ENCODE data around the gene KIF2C. TPM values are rescaled to one million over a fixed set of nuclear protein-coding genes. Genes with fewer than 3 reads are reported as not detected.
"Not testable (repeated sequence)": the region's sequence is repeated elsewhere in the genome, so short reads cannot be mapped to it uniquely, and the experiment has no call there.

Gene KIF2C
- polyA plus RNA-seq, 4 donors, result 24.6 to 27.5 (median 26.3) TPM

GRCh38 chr1:44766421-44766820 lies 26.8 kb downstream of the KIF2C start:
- DNase-seq (ENCODE audit: low read depth in 4 of 4, low spot score in 2 of 4), result not testable (repeated sequence)

GRCh38 chr1:44775078-44775929 lies 35.7 kb downstream of the KIF2C start, which contains the start of gene RPS8:
RPS8 (plus strand) TSS chr1:44775540; CDS start chr1:44775597, 57 bp downstream.
- DNase-seq (ENCODE audit: low read depth in 4 of 4, low spot score in 2 of 4), result peak; percentile 85 to 95 (median 93)

GRCh38 chr1:44775930-44776729 lies 36.5 kb downstream of the KIF2C start:
- DNase-seq (ENCODE audit: low read depth in 4 of 4, low spot score in 2 of 4), result no peak

GRCh38 chr1:44776730-44777068 lies 37.1 kb downstream of the KIF2C start:
- DNase-seq (ENCODE audit: low read depth in 4 of 4, low spot score in 2 of 4), result no peak

GRCh38 chr1:44777547-44777946 lies 37.9 kb downstream of the KIF2C start:
- no peak for DNase-seq (ENCODE audit: low read depth in 4 of 4, low spot score in 2 of 4)

GRCh38 chr1:44777969-44778635 lies 38.5 kb downstream of the KIF2C start:
- DNase-seq (ENCODE audit: low read depth in 4 of 4, low spot score in 2 of 4), result no peak

GRCh38 chr1:44778705-44779576 lies 39.3 kb downstream of the KIF2C start:
- DNase-seq (ENCODE audit: low read depth in 4 of 4, low spot score in 2 of 4), result no peak

GRCh38 chr1:44780583-44781121 lies 41.0 kb downstream of the KIF2C start:
- DNase-seq (ENCODE audit: low read depth in 4 of 4, low spot score in 2 of 4), result no peak

- no peak for DNase-seq (ENCODE audit: low read depth in 4 of 4, low spot score in 2 of 4)
These were observed 44.1 kb downstream of the KIF2C start for GRCh38 chr1:44783697-44784093.

- no peak for DNase-seq (ENCODE audit: low read depth in 4 of 4, low spot score in 2 of 4)
These were observed 44.7 kb downstream of the KIF2C start for GRCh38 chr1:44784094-44785028.

- DNase-seq (ENCODE audit: low read depth in 4 of 4, low spot score in 2 of 4), result no peak
These were observed 45.4 kb downstream of the KIF2C start for GRCh38 chr1:44785029-44785380.

- no peak for DNase-seq (ENCODE audit: low read depth in 4 of 4, low spot score in 2 of 4)
These were observed 46.0 kb downstream of the KIF2C start for GRCh38 chr1:44785501-44786137.

- DNase-seq (ENCODE audit: low read depth in 4 of 4, low spot score in 2 of 4), result no peak
These were observed 46.7 kb downstream of the KIF2C start for GRCh38 chr1:44786138-44786840.

GRCh38 chr1:44786841-44787426 lies 47.3 kb downstream of the KIF2C start:
- no peak for DNase-seq (ENCODE audit: low read depth in 4 of 4, low spot score in 2 of 4)

- DNase-seq (ENCODE audit: low read depth in 4 of 4, low spot score in 2 of 4), result no peak
These were observed 47.9 kb downstream of the KIF2C start for GRCh38 chr1:44787506-44787905.

GRCh38 chr1:44788120-44788860 lies 48.7 kb downstream of the KIF2C start, which contains the start of gene BEST4:
BEST4 (minus strand) TSS chr1:44788170; CDS start chr1:44787705, 465 bp downstream.
- DNase-seq (ENCODE audit: low read depth in 4 of 4, low spot score in 2 of 4), result no peak
